NCI-H345 treated with DMSO at 0.1 percent for 48 hours (cell line): Measurements from ENCODE around the gene WNK2.

Experiments
- DNase-seq: peaks from one replicate; lab custom pipeline; 2025; ENCODE audit not compliant: unreplicated experiment; lab: John Stamatoyannopoulos, UW

The WNK2 gene

DNA sequence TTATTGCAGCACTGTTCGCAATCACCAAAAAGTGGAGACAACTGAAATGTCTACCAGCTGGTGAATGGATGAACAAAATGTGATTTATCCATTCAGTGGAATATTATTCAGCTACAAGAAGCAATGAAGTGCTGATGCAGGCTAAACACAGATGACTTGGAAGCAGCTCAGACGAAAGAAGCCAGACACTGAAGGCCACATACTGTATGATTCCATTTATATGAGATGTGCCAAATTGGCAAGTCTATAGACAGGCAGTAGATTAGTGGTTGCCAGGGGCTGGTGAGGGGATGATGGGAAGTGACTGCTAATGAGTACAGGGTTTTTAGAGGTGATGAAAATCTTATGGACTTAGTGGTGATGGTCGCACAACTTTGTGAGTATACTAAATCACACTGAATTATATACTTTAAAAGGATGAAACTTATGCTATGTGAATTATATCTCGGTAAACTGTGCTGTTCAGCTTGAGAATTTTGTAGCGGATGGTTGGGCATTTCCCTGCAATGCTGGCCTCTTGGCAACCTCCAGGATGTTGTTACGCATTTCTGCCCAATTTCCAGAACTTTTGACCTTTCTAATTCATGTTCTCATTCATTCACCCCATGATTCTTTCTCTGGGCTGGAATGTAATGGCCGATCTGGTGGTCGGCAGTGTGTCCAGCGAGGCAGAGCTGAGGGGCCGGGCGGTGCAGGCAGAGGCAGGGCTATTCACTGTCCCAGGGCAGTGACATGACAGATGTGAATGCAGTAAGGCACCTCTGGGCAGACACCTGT is 22.0 kb upstream of the WNK2 start:
- DNase-seq: no peak

GRCh38 chr9:93164085-93164484 is 19.9 kb upstream of the WNK2 start:
- no peak for DNase-seq

DNA sequence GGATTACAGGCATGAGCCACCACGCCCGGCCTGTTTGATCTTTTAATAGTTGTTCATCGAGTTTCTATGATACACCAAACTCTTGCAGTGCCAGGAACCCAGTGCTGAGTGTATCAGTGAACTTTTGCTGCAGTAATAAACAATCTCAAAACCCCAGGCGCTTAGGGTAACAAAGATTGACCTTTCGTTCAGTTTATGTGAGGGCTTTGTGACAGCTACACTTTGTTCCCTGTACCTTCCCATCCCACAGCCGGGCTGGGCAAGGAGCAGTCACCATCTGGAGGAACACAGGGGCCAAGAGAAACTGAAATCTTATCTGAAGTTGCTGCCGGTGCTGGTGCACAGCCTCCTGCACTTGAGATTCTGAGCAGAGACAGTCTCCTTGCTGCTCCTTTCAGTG is 17.2 kb upstream of the WNK2 start:
- DNase-seq: no peak

GRCh38 chr9:93167185-93167584 is 16.8 kb upstream of the WNK2 start:
- no peak for DNase-seq

DNA sequence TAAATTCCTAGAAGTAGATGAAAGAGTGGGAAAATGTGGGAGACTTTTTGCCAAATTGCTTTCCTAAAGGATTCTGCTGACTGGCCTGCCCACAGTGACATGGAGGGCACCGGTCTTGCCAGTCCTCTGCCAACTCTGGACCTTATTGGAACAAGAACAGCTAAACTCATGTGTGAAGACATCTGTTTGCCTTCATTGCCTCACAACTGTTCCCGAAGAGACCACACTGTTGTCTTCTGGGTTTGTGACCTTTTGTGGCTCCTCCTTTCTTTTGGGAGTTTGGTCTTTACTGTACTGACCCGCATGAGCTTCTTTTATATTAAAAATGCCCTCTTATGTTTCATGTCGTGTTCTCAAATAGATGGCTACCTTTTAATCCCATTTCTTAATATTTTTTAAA is 16.1 kb upstream of the WNK2 start:
- no peak for DNase-seq

GRCh38 chr9:93168581-93168980 is 15.4 kb upstream of the WNK2 start:
- DNase-seq: no peak

- DNase-seq: no peak
These were observed 14.5 kb upstream of the WNK2 start for GRCh38 chr9:93169444-93169843.

DNA sequence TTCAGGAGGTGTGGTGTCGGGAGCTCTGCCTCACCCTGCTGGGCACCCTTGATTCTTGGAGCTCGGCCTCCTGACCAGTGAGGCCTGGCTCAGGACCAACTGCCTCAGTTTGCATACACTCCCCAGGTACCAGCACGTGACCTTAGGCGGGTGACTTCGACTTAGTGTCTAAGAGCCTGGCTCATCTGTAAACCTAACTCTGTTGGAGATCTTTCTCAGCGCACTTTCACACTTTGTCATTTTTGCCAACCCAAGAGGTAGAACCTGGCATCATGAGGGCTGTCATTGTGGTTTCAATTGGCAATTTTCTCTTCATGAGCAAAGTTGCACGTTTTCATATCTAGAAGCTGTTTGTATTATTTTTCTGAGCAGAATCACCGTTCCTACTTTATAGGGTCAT is 13.4 kb upstream of the WNK2 start:
- DNase-seq: no peak

DNA sequence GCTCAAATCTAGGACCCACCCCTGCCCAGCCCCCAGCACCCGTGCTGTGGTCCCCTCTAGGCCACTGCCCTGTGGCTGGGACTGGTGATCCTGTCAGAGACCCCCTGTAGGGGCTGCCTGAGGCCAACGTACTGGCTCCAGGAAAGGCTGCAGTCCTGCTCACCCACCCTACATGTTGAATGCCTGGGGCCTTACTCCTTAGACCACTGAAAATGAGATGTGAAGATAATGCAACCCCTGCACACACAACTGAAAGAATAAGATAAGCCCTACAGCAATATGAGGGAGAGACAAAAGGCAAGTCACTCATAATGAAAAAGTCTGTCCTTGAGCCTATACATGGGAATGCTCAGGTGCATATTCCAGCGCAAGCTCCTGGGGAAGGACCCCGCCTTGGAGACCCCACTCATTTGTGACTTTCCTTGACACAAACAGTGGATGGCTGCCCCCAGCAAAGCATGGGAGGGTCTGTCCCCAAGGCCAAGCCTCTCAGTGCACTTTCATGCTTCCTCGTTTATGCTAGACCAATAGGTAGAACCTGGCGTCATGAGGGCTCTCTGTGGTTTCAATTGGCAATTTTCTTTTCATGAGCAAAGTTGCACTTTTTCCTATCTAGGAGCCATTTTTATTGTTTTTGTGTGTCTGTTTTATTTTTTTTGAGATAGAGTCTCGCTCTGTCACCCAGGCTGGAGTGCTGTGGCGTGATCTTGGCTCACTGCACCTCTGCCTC is 12.5 kb upstream of the WNK2 start:
- no peak for DNase-seq

- DNase-seq: no peak
These were observed 11.1 kb upstream of the WNK2 start for GRCh38 chr9:93172666-93173364.

GRCh38 chr9:93173365-93174051 is 10.4 kb upstream of the WNK2 start:
- no peak for DNase-seq

GRCh38 chr9:93174976-93175375 is 9.0 kb upstream of the WNK2 start:
- no peak for DNase-seq

DNA sequence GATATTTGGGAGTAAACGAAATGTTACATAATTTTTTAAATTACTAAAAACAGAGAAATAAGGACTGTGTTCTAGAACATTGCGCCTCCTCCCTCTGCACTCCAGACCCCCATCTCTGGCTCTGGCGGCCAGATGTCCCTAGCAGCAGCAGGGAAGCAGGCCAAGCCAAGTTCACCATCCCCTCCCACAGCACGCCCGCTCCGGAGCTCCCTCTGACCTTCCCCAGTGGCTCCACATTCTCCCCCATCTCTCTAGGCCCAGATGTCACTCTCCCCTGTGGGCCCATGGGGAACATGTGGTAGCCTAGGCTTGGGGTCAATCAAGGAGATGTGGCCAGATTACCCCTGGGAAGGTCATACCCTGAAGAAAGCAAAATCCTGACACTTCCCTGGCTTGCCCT is 6.3 kb upstream of the WNK2 start:
- DNase-seq: no peak

GRCh38 chr9:93178851-93179786 is 4.8 kb upstream of the WNK2 start:
- DNase-seq: no peak

- DNase-seq: no peak
These were observed 3.0 kb upstream of the WNK2 start for GRCh38 chr9:93180938-93181337.

- no peak for DNase-seq
These were observed 2.1 kb upstream of the WNK2 start for GRCh38 chr9:93181672-93182435.

- no peak for DNase-seq
These were observed 1.4 kb upstream of the WNK2 start for GRCh38 chr9:93182572-93182971.

DNA sequence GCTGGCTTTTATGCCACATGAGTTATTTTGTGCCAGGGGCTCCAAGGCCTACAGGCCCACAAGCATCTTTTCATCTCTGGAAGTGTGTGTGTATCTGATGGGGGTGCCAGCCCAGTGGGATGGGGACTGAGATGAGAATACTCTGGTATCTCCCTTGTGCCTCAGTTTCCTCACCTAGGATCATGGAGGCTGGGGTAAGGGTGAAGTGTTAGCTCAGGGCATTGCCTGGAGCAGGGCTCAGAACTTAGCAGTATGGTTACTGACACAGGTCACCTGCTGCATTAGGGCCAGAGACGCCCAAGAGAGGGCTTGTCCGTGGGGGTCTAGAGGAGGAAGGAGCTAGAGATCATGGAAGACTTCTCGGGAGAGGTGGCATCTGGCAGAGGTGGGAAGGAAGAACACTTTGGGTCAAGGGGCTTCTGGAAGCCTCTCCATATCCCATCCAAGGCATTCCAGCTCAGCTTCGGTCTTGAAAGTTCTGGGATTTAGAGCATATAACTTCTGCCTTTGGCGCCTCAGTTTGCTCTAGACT is 742 bp upstream of the WNK2 start:
- no peak for DNase-seq
